ENCODE measurements around the gene DNASE1L1. TPM values are rescaled to one million over a fixed set of nuclear protein-coding genes. Genes with fewer than 3 reads are reported as not detected.
"Not testable (repeated sequence)": the region's sequence is repeated elsewhere in the genome, so short reads cannot be mapped to it uniquely, and the experiment has no call there.

The DNASE1L1 gene
- total RNA-seq, 1 experiment from 2014 or later, result 29.8 TPM

DNA sequence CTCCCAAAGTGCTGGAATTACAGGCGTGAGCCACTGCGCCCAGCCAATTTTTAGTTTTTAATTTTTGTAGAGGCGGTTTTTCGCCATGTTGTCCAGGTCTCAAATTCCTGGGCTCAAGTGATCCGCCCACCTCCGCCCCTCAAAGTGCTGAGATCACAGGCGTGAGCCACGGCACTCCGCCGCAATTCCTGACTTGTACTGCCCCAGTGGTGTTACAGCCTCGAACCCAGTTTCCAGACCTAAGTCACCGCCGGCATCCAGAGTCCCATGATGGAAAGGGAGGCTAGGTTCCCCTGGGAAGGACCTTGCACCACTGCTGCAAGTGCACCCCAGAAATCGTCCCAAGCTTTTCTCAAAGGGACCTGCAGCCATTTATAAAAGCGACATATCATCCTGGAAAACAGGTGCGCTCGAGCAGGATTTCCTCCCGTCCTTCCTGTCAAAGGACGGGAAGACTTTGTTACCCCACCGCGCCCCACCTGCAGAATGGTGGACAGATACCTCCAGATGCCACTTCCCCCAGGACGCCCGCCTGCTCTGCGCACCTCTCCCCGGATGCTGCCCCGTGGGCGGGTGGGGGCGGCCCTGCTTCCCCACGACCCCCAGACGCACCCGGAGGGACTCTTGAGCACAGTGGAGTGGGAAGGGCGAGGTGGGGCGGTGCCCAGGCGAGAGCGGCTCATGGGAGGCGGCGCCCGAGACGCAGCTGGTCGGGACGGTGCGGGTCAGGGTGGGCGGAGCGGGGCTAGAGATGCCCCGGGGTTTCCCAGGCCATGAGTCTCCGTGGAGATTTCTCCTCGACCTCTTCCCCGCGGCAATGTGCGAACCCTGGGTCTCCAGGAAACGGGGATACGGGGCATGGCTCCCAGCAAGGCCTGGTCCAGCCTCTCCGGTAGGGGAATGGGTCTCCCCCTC, 11.8 kb downstream of the DNASE1L1 start:
- Histone ChIP-seq H3K9me2 (replicated peaks; ENCODE audit: low read length) (no peaks in the 10 kb centered on the region), H3K9me3 (ENCODE audit: low read length) (no peaks in the 10 kb centered on the region), H3K4me1 (ENCODE audit: insufficient read depth, low read length) (peaks cover 12% of the 10 kb centered on the region; the same call in 1 of the 2 replicates), H3K36me3 (ENCODE audit: low read depth, low read length) (peaks cover 25% of the 10 kb centered on the region), H3K27ac (ENCODE audit: low read length) (peak overlapping the region; percentile 98), H3K4me3 (ENCODE audit: low read length) (peak overlapping the region; percentile 90), H3K9ac (ENCODE audit: low read length) (peak overlapping the region; percentile 99), H3K4me2 (ENCODE audit: low read length) (peak overlapping the region; percentile 97), H3K27me3 (ENCODE audit: low read length) (no peaks in the 10 kb centered on the region), H4K20me1 (ENCODE audit: low read length) (peaks cover 24% of the 10 kb centered on the region), H3K79me2 (ENCODE audit: low read length) (peaks cover 32% of the 10 kb centered on the region), H3F3A (ENCODE audit: low read length, unreplicated experiment) (peaks cover 22% of the 10 kb centered on the region), H2AFZ (ENCODE audit: low read length) (peak overlapping the region; percentile 83)
- ChIA-PET CTCF (no interaction called here), POLR2A (ENCODE audit: unreplicated experiment) (interaction anchor here (0.6 kb wide), 2 partner anchors 18 kb away, joined by 3 to 13 read pairs; partner anchors contain the start of gene EMD)
- ATAC-seq (peak; percentile 71), DNase-seq (peak; percentile 66)
- TF ChIP-seq, protein P1, sequence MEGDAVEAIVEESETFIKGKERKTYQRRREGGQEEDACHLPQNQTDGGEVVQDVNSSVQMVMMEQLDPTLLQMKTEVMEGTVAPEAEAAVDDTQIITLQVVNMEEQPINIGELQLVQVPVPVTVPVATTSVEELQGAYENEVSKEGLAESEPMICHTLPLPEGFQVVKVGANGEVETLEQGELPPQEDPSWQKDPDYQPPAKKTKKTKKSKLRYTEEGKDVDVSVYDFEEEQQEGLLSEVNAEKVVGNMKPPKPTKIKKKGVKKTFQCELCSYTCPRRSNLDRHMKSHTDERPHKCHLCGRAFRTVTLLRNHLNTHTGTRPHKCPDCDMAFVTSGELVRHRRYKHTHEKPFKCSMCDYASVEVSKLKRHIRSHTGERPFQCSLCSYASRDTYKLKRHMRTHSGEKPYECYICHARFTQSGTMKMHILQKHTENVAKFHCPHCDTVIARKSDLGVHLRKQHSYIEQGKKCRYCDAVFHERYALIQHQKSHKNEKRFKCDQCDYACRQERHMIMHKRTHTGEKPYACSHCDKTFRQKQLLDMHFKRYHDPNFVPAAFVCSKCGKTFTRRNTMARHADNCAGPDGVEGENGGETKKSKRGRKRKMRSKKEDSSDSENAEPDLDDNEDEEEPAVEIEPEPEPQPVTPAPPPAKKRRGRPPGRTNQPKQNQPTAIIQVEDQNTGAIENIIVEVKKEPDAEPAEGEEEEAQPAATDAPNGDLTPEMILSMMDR (conservative IDR thresholded peaks at IDR 0.05; ENCODE audit: low read depth, low read length), result no peak
- TF ChIP-seq EZH2 (IDR thresholded peaks at IDR 0.05; ENCODE audit: low read length, unreplicated experiment) (no peak), EZH2phosphoT487 (IDR thresholded peaks at IDR 0.05; ENCODE audit: borderline replicate concordance, low read length) (no peak)
- intact Hi-C loops (cut with micrococcal nuclease), result loop anchor here (10.0 kb wide), 1 partner anchor 58 kb away; the partner anchor contains the start of gene PLXNA3
- BruUV-seq (replicated peaks), result no TSS peak

DNA sequence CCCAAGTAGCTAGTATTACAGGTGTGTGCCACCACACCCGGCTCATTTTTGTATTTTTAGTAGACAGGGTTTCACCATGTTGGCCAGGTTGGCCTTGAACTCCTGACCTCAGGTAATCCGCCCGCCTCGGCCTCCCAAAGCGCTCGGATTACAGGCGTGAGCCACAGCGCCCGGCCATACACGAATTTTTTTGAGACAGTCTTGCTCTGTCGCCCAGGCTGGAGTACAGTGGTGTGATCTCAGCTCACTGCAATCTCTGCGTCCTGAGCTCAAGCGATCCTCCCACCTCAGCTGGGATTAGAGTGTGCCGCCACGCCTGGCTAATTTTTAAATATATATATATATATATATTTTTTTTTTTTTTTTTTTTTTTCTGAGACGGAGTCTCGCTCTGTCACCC, 12.7 kb downstream of the DNASE1L1 start:
- DNase-seq, result not testable (repeated sequence)

DNA sequence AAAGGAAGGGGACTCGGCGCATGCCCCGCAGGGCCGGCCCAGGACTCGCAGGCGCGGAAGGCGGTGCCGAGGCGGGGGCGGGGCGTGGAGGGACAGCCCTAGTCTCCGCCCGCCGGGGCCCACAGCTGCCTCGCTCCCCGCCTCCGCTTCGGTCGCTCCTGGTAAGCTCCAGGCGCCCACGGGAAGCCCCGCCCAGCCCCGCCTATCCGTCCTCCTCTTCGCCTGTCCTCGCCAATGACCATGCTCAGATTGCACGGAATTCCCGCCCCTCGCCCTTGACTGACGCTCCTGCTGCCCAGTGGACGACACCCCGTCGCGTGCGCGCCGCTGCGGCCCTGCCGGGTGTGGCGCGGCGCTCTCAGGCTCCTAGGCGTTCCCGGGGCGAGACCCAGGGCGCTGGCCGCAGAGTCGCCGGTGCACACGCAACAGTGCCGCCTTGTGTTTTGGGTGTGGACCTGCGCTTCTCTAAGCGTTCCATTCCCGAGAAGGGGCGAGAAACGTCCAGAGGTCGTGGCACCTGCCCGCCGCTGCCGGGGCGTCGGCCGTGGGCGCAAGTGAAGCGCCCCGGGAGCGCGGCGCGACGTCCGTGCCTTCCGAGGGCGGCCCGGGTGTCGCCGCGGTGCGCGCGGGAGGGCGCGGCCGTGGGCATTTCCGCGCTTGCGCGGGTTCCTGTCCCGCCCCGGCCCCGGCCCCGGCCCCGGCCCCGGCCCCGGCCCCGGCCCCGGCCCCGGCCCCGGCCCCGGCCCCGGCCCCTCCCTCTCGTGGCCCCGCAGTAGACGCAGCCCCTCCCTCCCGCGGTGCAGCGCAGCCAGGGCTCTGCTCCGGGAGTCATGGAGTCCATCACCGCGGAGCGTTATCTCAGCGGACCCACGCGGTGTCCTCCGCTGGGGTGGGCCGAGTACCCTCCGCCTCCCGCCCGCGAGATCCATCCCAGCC, 19.0 kb downstream of the DNASE1L1 start:
- H3K4me1 ChIP-seq (ENCODE audit: insufficient read depth, low read length); H3K9me3 ChIP-seq (ENCODE audit: low read length); CTCF ChIA-PET; H3K9me2 ChIP-seq (replicated peaks; ENCODE audit: low read length); H2AFZ ChIP-seq (ENCODE audit: low read length); BruUV-seq (replicated peaks); H3K4me3 ChIP-seq (ENCODE audit: low read length); H3K4me2 ChIP-seq (ENCODE audit: low read length); H3K9ac ChIP-seq (ENCODE audit: low read length); H3K27me3 ChIP-seq (ENCODE audit: low read length); H3F3A ChIP-seq (ENCODE audit: low read length, unreplicated experiment); DNase-seq; POLR2A ChIA-PET (ENCODE audit: unreplicated experiment); H3K36me3 ChIP-seq (ENCODE audit: low read depth, low read length); H3K27ac ChIP-seq (ENCODE audit: low read length); H3K79me2 ChIP-seq (ENCODE audit: low read length); H4K20me1 ChIP-seq (ENCODE audit: low read length): not testable (repeated sequence)
- peak; percentile 75 for ATAC-seq
- intact Hi-C loops (cut with micrococcal nuclease), result loop anchor here (10.0 kb wide), 1 partner anchor 65 kb away; the partner anchor contains the start of gene PLXNA3

More for the DNA sequence above, 12.7 kb downstream of the DNASE1L1 start:
- intact Hi-C loops (cut with micrococcal nuclease), result loop anchor here (10.0 kb wide), 1 partner anchor 58 kb away; the partner anchor contains the start of gene PLXNA3
- peaks cover 14% of the 10 kb centered on the region for H3F3A ChIP-seq (ENCODE audit: low read length, unreplicated experiment)
- H4K20me1 ChIP-seq (ENCODE audit: low read length), result peaks cover 24% of the 10 kb centered on the region
- H3K4me3 ChIP-seq (ENCODE audit: low read length); H3K27ac ChIP-seq (ENCODE audit: low read length); ATAC-seq; H3K9me2 ChIP-seq (replicated peaks; ENCODE audit: low read length); POLR2A ChIA-PET (ENCODE audit: unreplicated experiment); CTCF ChIA-PET; H3K9me3 ChIP-seq (ENCODE audit: low read length); BruUV-seq (replicated peaks); H2AFZ ChIP-seq (ENCODE audit: low read length); H3K4me2 ChIP-seq (ENCODE audit: low read length); H3K9ac ChIP-seq (ENCODE audit: low read length); H3K27me3 ChIP-seq (ENCODE audit: low read length): not testable (repeated sequence)
- peaks cover 32% of the 10 kb centered on the region for H3K79me2 ChIP-seq (ENCODE audit: low read length)
- H3K36me3 ChIP-seq (ENCODE audit: low read depth, low read length), result peaks cover 25% of the 10 kb centered on the region
- H3K4me1 ChIP-seq (ENCODE audit: insufficient read depth, low read length), result peaks cover 12% of the 10 kb centered on the region; the same call in 1 of the 2 replicates

DNA sequence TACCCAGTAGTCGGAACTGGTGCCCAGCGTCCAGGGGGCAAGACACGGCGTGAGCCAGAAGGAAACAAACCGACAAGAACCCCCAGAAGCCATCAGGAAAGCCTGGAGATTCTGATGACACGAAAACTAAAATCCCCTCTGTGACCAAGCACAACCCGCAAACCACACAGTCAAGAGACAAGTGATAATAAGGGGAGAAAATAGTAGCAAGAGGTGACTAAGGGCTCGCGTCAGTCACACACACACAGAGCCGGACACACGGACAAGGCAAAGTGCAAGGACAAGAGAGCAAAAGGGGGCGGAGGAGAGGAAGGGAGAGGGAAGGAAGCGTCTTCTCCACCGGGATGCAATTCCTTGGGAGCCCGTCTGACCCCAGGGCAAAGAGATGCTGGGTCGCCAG, 20.4 kb downstream of the DNASE1L1 start:
- H3K9me2 ChIP-seq (replicated peaks; ENCODE audit: low read length); H3K79me2 ChIP-seq (ENCODE audit: low read length); H3K4me3 ChIP-seq (ENCODE audit: low read length); H3K9me3 ChIP-seq (ENCODE audit: low read length); POLR2A ChIA-PET (ENCODE audit: unreplicated experiment); H3F3A ChIP-seq (ENCODE audit: low read length, unreplicated experiment); H3K36me3 ChIP-seq (ENCODE audit: low read depth, low read length); DNase-seq; H3K9ac ChIP-seq (ENCODE audit: low read length); H3K4me1 ChIP-seq (ENCODE audit: insufficient read depth, low read length); BruUV-seq (replicated peaks); intact Hi-C loops (cut with micrococcal nuclease); H3K4me2 ChIP-seq (ENCODE audit: low read length); H3K27ac ChIP-seq (ENCODE audit: low read length); CTCF ChIA-PET; H4K20me1 ChIP-seq (ENCODE audit: low read length); H3K27me3 ChIP-seq (ENCODE audit: low read length); H2AFZ ChIP-seq (ENCODE audit: low read length): not testable (repeated sequence)
- peak; percentile 3 for ATAC-seq

DNA sequence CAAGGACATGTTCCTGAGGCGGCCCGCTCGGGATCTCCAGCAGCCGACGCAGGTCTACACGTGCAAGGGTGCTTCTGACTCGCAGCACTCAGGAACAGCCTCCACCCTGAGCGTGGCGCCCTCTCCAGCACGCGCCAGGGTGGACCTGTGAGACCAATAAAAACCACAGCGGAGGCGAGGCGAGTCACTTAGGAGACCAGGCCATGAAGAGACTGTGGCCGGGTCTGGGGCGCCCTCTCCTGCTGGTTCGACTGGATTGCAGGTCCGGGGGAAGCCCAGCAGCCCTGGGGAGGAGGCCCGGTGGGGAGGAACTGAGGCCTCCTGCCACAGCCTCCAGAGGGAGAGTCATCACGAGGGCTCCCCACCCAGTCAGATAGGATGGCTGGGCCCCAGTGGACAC, 21.0 kb downstream of the DNASE1L1 start:
- H3K27me3 ChIP-seq (ENCODE audit: low read length); CTCF ChIA-PET; H3K4me1 ChIP-seq (ENCODE audit: insufficient read depth, low read length); DNase-seq; intact Hi-C loops (cut with micrococcal nuclease); BruUV-seq (replicated peaks); H4K20me1 ChIP-seq (ENCODE audit: low read length); POLR2A ChIA-PET (ENCODE audit: unreplicated experiment); H3K4me2 ChIP-seq (ENCODE audit: low read length); H3K27ac ChIP-seq (ENCODE audit: low read length); H3K36me3 ChIP-seq (ENCODE audit: low read depth, low read length); H3F3A ChIP-seq (ENCODE audit: low read length, unreplicated experiment); H3K79me2 ChIP-seq (ENCODE audit: low read length); H3K4me3 ChIP-seq (ENCODE audit: low read length); H3K9ac ChIP-seq (ENCODE audit: low read length); H3K9me2 ChIP-seq (replicated peaks; ENCODE audit: low read length); H2AFZ ChIP-seq (ENCODE audit: low read length); H3K9me3 ChIP-seq (ENCODE audit: low read length): not testable (repeated sequence)
- peak; percentile 20 for ATAC-seq
